ENCODE results near the gene CCHCR1. TPM values are rescaled to one million over a fixed set of nuclear protein-coding genes. Genes with fewer than 3 reads are reported as not detected.

The CCHCR1 gene
- polyA plus RNA-seq, 3 donors = 2.2 to 8.4 (median 2.8) TPM

DNA sequence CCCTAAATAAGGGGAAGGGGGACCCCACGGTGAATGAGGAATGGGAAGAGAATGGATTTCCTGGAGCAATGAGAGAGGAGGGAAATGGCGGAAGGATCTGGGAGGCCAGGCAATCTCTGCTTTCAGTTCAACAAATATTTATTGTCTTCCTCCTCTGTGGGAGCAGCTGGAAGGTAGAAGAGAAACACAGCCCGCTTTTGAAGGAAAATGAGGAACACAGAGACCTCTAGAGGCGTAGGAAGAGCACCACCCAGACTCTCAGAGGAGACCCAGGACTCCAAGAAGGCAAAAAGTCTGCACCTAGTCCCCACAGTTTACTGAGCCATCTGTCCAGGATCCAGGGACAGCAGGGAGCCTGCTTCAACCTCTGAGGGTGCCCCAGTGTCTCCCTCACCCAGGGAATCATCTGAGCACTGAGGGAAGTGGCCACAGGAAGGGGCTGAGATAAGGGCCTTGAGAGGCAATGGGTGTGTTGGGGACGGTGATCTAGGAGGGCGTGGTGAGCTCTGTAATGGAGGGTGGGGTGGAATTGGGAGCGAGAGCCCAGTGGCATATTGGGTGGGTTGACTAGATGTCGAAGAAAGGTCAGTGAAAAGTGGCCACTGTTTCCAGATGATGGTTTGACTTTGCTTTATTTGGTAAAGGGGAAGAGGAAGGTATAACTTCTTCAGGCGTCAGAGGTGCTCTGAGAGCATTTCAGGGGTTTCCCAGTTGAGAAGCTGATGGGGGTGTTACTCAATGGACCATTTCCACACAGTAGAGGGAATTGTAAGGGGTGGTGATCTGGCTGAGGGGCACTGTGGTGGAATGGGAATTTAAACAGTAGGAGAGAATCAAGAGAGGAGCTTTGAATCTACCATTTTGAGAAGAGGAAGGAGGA lies 42.4 kb downstream of the CCHCR1 start:
- Histone ChIP-seq H3K27me3 (ENCODE audit: control insufficient read depth in 2 of 2, insufficient read depth in 2 of 2, low read length in 2 of 2) (peaks cover 0 to under 1% of the 10 kb centered on the region in 2 donors), H3K9ac (ENCODE audit: insufficient read depth, low read length, poor library complexity, severe bottlenecking) (no peak overlapping the region), H3K9me3 (replicated peaks in 1 of 2; ENCODE audit: control insufficient read depth in 1 of 2, insufficient read depth in 1 of 2, low read length in 2 of 2) (no peaks in the 10 kb centered on the region), H2AFZ (ENCODE audit: insufficient read depth, low read depth, low read length, poor library complexity, severe bottlenecking) (peak overlapping the region; percentile 52), H3K4me2 (replicated peaks; ENCODE audit: extremely low read depth, low read length, poor library complexity, severe bottlenecking) (no peak overlapping the region), H3K27ac (ENCODE audit: low read depth in 1 of 2, low read length in 2 of 2) (no peak overlapping the region), H3K79me2 (ENCODE audit: insufficient read depth, low read length) (no peaks in the 10 kb centered on the region), H3K4me1 (ENCODE audit: control insufficient read depth in 1 of 2, insufficient read depth in 2 of 2, low read length in 2 of 2) (peaks cover 5 to 19% of the 10 kb centered on the region in 2 donors), H3K36me3 (replicated peaks in 1 of 2; ENCODE audit: control insufficient read depth in 1 of 2, insufficient read depth in 2 of 2, low read length in 2 of 2) (no peaks in the 10 kb centered on the region), H4K20me1 (ENCODE audit: insufficient read depth, low read length) (no peaks in the 10 kb centered on the region), H3K4me3 (replicated peaks in 1 of 3; ENCODE audit: low read depth in 2 of 3, low read length in 3 of 3) (no peak overlapping the region)
- H3K9me3 Mint-ChIP-seq = peaks cover 0 to 2% (median 0%) of the 10 kb centered on the region in 7 donors
- H3K27me3 Mint-ChIP-seq (ENCODE audit: low read depth in 3 of 3) = peaks cover 13 to 15% (median 14%) of the 10 kb centered on the region in 3 donors
- peaks cover 20% of the 10 kb centered on the region for H3K4me1 Mint-ChIP-seq
- intact Hi-C loops (cut with micrococcal nuclease) = no loop called here
- TF ChIP-seq, protein P1, sequence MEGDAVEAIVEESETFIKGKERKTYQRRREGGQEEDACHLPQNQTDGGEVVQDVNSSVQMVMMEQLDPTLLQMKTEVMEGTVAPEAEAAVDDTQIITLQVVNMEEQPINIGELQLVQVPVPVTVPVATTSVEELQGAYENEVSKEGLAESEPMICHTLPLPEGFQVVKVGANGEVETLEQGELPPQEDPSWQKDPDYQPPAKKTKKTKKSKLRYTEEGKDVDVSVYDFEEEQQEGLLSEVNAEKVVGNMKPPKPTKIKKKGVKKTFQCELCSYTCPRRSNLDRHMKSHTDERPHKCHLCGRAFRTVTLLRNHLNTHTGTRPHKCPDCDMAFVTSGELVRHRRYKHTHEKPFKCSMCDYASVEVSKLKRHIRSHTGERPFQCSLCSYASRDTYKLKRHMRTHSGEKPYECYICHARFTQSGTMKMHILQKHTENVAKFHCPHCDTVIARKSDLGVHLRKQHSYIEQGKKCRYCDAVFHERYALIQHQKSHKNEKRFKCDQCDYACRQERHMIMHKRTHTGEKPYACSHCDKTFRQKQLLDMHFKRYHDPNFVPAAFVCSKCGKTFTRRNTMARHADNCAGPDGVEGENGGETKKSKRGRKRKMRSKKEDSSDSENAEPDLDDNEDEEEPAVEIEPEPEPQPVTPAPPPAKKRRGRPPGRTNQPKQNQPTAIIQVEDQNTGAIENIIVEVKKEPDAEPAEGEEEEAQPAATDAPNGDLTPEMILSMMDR (IDR thresholded peaks at IDR 0.05) = no peak
- peak overlapping the region; percentile 7 to 79 (median 72) for H3K27ac Mint-ChIP-seq
- peak overlapping the region in 1 of 2 donors; percentile 1 for H3K4me3 Mint-ChIP-seq
- H3K36me3 Mint-ChIP-seq = no peaks in the 10 kb centered on the region
- peak in 1 of 3 donors; percentile 16 for DNase-seq
- 23% methylated on average over 8 of the region's 9 CpGs for WGBS (ENCODE audit: insufficient coverage)

DNA sequence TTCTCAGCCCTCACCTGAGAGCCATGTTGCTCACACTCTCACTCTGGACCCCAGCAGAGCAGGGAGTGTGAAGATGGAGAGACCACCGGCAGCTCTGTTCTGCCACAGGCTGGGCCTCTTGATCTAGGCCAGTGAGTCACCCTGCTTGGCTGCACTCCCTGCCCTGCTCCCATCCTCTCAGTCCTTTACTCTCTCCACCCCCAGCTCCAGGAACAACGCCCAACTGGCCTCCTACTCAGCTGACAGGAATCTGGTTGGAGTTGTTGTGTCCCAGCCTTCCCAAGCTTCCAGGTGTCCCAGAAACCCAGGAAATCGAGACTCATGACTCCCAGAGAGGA lies 43.1 kb downstream of the CCHCR1 start, which contains the start of gene PSORS1C1:
Gene PSORS1C1 (plus strand): TSS at position 260 of the 338 bp plus-strand sequence. CDS start 14,833 bp downstream, outside the sequence.
- H3K4me3 Mint-ChIP-seq = peak within 1 kb of the TSS in 1 of 2 donors; percentile 1
- Histone ChIP-seq H3K4me2 (replicated peaks; ENCODE audit: extremely low read depth, low read length, poor library complexity, severe bottlenecking) (no peak within 1 kb of the TSS), H3K9ac (ENCODE audit: insufficient read depth, low read length, poor library complexity, severe bottlenecking) (no peak within 1 kb of the TSS), H3K27me3 (ENCODE audit: control insufficient read depth in 2 of 2, insufficient read depth in 2 of 2, low read length in 2 of 2) (peaks cover 0 to 3% of the 10 kb centered on the region in 2 donors), H2AFZ (ENCODE audit: insufficient read depth, low read depth, low read length, poor library complexity, severe bottlenecking) (peak within 1 kb of the TSS; percentile 52), H3K9me3 (replicated peaks in 1 of 2; ENCODE audit: control insufficient read depth in 1 of 2, insufficient read depth in 1 of 2, low read length in 2 of 2) (no peaks in the 10 kb centered on the region), H3K79me2 (ENCODE audit: insufficient read depth, low read length) (no peaks in the 10 kb centered on the region), H3K4me1 (ENCODE audit: control insufficient read depth in 1 of 2, insufficient read depth in 2 of 2, low read length in 2 of 2) (peaks cover 6 to 20% of the 10 kb centered on the region in 2 donors), H3K4me3 (replicated peaks in 1 of 3; ENCODE audit: low read depth in 2 of 3, low read length in 3 of 3) (no peak within 1 kb of the TSS), H3K27ac (ENCODE audit: low read depth in 1 of 2, low read length in 2 of 2) (no peak within 1 kb of the TSS), H4K20me1 (ENCODE audit: insufficient read depth, low read length) (no peaks in the 10 kb centered on the region), H3K36me3 (replicated peaks in 1 of 2; ENCODE audit: control insufficient read depth in 1 of 2, insufficient read depth in 2 of 2, low read length in 2 of 2) (no peaks in the 10 kb centered on the region)
- peaks cover 25% of the 10 kb centered on the region for H3K4me1 Mint-ChIP-seq
- DNase-seq = no peak
- peaks cover 0 to 2% (median 0%) of the 10 kb centered on the region in 7 donors for H3K9me3 Mint-ChIP-seq
- TF ChIP-seq, protein P1 (IDR thresholded peaks at IDR 0.05) = no peak
- intact Hi-C loops (cut with micrococcal nuclease) = no loop called here
- H3K27ac Mint-ChIP-seq = peak within 1 kb of the TSS; percentile 7 to 79 (median 72)
- no peaks in the 10 kb centered on the region for H3K36me3 Mint-ChIP-seq
- WGBS (ENCODE audit: insufficient coverage) = no CpG with 5 or more reads among the region's 3 CpGs
- H3K27me3 Mint-ChIP-seq (ENCODE audit: low read depth in 3 of 3) = peaks cover 17 to 18% (median 18%) of the 10 kb centered on the region in 3 donors
